Ovary (tissue), 9 donors: ENCODE measurements around the gene TENT5C. TPM values are rescaled to one million over a fixed set of nuclear protein-coding genes. Genes with fewer than 3 reads are reported as not detected.

Source experiments
- DNase-seq, 5 donors: peaks; one replicate each; pipeline ENCODE4 v3.0.0-alpha.2; 2019 to 2020
- H3K27ac ChIP-seq, 2 donors: fragments of 200-600 bp; one replicate each; pipeline versions ENCODE4 v1.5.1 to v1.8.0; 2019 to 2022
- H3K27me3 ChIP-seq: fragments of 200-600 bp; one replicate; pipeline ENCODE4 v1.8.0; 2022
- H3K36me3 ChIP-seq: fragments of 200-600 bp; sonication (generic); one replicate; pipeline ENCODE4 v1.5.1; 2019
- H3K4me1 ChIP-seq: one replicate; pipeline ENCODE4 v1.8.1; 2013; ENCODE audit warnings: mild to moderate bottlenecking, moderate library complexity; ENCODE audit not compliant: insufficient read depth
- H3K4me3 ChIP-seq: fragments of 200-600 bp; sonication (generic); one replicate; pipeline ENCODE4 v1.5.1; 2017
- H3K9me3 ChIP-seq, 2 donors: fragments of 200-600 bp in 1 of 2; sonication (generic) in 1 of 2; one replicate each; pipeline versions ENCODE4 v1.5.1 to v1.8.1; 2013 to 2019; ENCODE audit warnings: mild to moderate bottlenecking in 1 of 2, moderate library complexity in 1 of 2
- EP300 ChIP-seq: sonication (generic); formaldehyde crosslinking; IDR thresholded peaks from one replicate; pipeline ENCODE4 v1.6.1; 2017; ENCODE audit warnings: antibody characterized with exemption
- POLR2A ChIP-seq: fragments of 450-650 bp; IDR thresholded peaks from one replicate; pipeline ENCODE4 v1.6.1; 2017; ENCODE audit warnings: antibody characterized with exemption, mild to moderate bottlenecking, moderate library complexity
- WGBS, 3 donors: extraction: QIAGEN DNeasy Blood & Tissue Kit in 1 of 3; methylation state at CpG; one replicate each; pipeline versions ENCODE4 v1.1.5 to v1.1.7; 2013 to 2017; 5-methylcytosine and 5-hydroxymethylcytosine counted together
- intact Hi-C, 4 donors: fragments of 100-400 bp; cut with DNase I; formaldehyde crosslinking; loops; one replicate each; pipeline versions ENCODE4 v1.11.0 to v1.15.1; 2022 to 2023
- polyA plus RNA-seq, 2 donors: library from polyadenylated mRNA; stranded (reverse); fragments of 200-250 nt in 1 of 2; fragments of 350-450 nt in 1 of 2; fragmentation: Illumina TruSeq in 1 of 2; extraction: RNeasy Lipid Tissue Mini Kit (QIAGEN cat#74804) in 1 of 2; gene quantifications; one replicate each; pipeline ENCODE4 v1.2.3, GENCODE V29; 2013 to 2014
- total RNA-seq, 7 donors: library from RNA; depleted of rRNA in 2 of 7; stranded (reverse); fragments of >200 nt in 2 of 7; fragmentation: NEBNext Ultra II Directional in 3 of 7; extraction: Animal tissue kit (Norgen Biotek cat#: 25700) in 3 of 7; gene quantifications; one replicate each; pipeline versions ENCODE4 v1.1.0 to v1.2.4, GENCODE V29; 2016 to 2023
- TF ChIP-seq, protein P1 (sequence below), 3 donors: fragments of 450-650 bp in 2 of 3; fragments of 200-600 bp in 1 of 3; IDR thresholded peaks; one replicate each; pipeline versions ENCODE4 v1.5.1 to v1.8.0; 2016 to 2022; ENCODE audit warnings: antibody characterized with exemption in 3 of 3, mild to moderate bottlenecking in 1 of 3
- donor health status: DM: no; HTN: no; CAD: no; lungs with moderate emphysema.
- donor health status: DM: no; HTN: no; CAD: no.
- donor health status: Bipolar disorder and iron deficiency.
- donor health status: DM: yes; HTN: yes; CAD: no.
- donor health status: DM: no; HTN: no; CAD: no.
- donor health status: DM: yes; HTN: yes; CAD: no.

TENT5C gene
- total and polyA plus RNA-seq, 9 donors: 2.6 to 24.7 (median 11.4) TPM

DNA sequence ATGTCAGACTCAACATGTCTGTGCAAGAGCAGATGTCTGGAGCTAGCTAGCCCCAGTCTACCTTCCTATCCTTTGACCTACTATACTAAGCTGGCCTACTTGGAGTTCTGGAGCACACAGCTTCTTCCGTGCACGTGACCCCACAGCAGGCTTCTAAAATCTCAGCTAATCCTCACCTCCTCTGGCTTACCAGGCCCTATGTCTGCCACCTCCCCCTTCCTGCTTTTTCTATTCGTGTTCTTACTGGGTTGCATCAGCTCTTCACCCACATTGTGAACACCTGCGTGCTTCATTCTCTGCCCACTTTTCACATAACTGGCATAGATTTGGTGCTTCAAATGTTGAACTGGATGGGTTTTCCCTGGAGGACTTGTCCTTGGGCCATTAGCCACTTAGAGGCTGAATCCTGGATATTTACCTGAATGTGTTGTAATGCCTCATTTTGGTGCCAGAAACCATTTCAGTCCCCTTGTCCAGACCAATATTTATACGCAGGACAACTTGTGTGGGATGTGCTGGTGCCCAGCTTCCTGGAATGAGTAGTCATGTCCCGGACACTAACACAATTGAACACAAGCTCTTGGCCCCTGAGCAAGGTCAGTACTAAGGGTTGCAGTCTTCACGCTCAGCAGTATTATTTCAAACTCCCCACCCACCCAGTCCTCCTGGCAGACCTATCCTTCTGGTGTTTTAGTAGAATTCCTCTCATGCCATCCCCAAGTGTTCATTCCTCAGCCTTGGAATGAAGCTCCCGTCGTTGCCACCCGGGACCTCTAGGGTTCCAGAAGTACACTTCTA is 24.0 kb downstream of the TENT5C start:
- Histone ChIP-seq H3K9me3 (no peaks in the 10 kb centered on the region), H3K4me1 (no peaks in the 10 kb centered on the region), H3K27me3 (no peaks in the 10 kb centered on the region), H3K27ac (no peak overlapping the region), H3K4me3 (no peak overlapping the region), H3K36me3 (no peaks in the 10 kb centered on the region)
- 79 to 82% (median 81%) methylated on average over 10 of the region's 10 CpGs for WGBS, 3 donors
- TF ChIP-seq, protein P1, sequence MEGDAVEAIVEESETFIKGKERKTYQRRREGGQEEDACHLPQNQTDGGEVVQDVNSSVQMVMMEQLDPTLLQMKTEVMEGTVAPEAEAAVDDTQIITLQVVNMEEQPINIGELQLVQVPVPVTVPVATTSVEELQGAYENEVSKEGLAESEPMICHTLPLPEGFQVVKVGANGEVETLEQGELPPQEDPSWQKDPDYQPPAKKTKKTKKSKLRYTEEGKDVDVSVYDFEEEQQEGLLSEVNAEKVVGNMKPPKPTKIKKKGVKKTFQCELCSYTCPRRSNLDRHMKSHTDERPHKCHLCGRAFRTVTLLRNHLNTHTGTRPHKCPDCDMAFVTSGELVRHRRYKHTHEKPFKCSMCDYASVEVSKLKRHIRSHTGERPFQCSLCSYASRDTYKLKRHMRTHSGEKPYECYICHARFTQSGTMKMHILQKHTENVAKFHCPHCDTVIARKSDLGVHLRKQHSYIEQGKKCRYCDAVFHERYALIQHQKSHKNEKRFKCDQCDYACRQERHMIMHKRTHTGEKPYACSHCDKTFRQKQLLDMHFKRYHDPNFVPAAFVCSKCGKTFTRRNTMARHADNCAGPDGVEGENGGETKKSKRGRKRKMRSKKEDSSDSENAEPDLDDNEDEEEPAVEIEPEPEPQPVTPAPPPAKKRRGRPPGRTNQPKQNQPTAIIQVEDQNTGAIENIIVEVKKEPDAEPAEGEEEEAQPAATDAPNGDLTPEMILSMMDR (IDR thresholded peaks at IDR 0.05): no peak
- TF ChIP-seq POLR2A (no peak), EP300 (no peak)
- DNase-seq: no peak
- intact Hi-C loops: no loop called here

DNA sequence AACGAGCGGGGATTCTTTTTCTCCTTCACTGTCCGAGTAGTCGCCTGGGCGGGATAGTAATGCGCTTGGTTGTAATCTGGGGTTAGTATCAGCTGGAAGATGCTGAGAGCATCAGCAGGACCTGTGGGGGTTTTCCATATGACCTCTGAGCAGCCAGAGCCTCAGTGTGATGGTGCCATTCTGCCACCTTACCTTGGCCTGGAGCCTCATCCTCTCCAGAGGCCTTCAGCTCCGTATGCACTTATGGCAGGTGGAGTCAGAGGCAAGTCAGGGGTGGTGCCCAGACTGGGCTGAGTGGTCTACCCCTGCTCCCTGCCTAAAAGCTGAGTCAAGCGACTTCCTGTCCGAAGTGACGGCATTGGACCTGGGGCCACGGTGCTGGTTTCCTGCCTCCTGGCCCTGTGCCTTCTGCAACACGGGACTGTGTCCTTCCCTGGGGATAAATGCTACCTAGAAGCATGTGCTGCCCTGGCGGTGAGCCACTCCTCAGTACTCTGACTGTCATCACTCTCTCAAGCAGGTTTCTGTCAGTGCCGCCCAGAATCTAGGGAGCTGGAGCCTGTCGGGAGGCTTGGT is 24.7 kb downstream of the TENT5C start:
- 87 to 89% (median 88%) methylated on average over 15 of the region's 15 CpGs for WGBS, 3 donors
- TF ChIP-seq EP300: no peak
- TF ChIP-seq, protein P1 (IDR thresholded peaks at IDR 0.05): no peak
- TF ChIP-seq POLR2A: no peak
- H3K4me1 ChIP-seq: no peaks in the 10 kb centered on the region
- H3K36me3 ChIP-seq: no peaks in the 10 kb centered on the region
- no peak overlapping the region for H3K4me3 ChIP-seq
- no peaks in the 10 kb centered on the region for H3K9me3 ChIP-seq
- DNase-seq: no peak
- no peaks in the 10 kb centered on the region for H3K27me3 ChIP-seq
- intact Hi-C loops: no loop called here
- no peak overlapping the region for H3K27ac ChIP-seq

DNA sequence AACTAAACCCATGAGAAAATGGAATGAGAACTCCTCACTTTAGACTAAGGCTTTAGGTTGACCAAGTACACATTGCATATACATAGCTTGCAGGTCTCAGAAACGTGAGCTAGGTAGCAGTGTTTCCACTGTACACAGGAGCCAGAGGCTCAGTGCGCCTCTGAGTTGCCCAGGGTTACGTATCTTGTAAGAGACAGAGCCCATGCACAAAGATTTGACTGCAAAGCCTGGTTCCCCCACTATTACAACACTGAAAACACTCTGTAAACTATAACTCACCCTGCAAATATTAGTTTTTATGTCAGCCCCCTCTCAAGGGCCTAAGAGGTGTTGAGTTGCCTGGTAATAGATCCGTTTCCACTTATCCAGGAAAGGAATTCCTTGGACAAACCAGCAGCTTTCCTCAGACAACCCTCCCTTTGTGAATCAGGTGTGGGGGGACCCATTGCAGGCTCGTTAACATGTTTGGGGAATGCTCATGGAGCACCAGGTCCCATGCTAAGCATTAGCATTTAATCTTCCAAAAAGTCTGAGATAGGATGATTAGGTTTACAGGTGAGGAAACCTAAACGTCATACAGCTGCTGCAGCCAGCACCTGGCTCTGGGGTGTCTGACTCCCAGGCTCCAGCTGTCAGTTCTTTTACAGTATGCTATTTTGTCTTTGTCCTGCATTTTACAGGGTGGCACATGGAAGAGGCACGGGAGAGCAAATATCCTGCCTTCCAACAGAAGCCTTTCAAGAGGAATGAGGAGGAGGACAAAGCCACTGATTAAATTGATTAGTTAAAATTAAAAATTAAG is 25.7 kb downstream of the TENT5C start:
- no peak for TF ChIP-seq POLR2A
- H3K27me3 ChIP-seq: no peaks in the 10 kb centered on the region
- no peaks in the 10 kb centered on the region for H3K36me3 ChIP-seq
- H3K4me3 ChIP-seq: no peak overlapping the region
- H3K9me3 ChIP-seq: no peaks in the 10 kb centered on the region
- no peaks in the 10 kb centered on the region for H3K4me1 ChIP-seq
- intact Hi-C loops: no loop called here
- no peak for DNase-seq
- H3K27ac ChIP-seq: no peak overlapping the region
- 64 to 80% (median 67%) methylated on average over 7 of the region's 7 CpGs for WGBS, 3 donors

DNA sequence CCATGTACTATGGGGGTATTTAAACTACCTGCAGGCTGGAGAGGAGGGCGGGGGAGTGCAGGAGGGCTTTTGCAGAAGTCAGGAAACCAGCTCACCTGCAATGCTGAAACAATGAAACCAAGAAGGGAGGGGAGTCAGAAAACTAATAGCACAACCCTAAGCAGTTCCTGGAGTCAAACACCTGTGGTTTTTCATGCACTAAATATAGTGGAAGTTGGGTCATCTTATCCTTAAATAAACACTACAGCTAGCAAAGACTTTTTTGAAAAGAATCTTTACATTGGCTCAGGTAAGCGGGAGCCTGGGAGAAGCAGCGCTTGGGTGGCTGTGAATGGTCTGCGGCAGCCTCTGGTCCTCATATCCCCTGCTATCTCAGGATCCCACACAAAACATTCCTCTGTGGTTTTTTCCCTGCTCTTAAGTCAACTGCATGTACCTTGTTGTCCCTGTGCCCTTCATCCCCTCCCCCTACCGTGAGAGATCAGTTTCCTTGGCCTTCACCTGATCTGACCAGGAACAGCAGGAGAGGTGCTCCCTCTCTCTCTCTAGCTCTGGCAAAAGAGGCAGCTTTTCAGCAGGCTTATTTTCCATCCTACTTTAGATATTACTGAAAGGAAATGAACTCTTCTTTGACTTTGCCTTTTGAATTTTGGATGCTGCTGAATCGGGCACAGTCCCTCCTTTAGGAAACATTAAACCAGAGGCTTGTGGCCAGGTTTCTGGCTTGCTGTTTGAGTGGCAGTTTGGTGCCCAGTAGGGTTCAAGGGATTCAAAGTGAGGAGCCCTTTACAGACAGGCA is 26.6 kb downstream of the TENT5C start:
- DNase-seq: no peak
- H3K27ac ChIP-seq: no peak overlapping the region
- TF ChIP-seq, protein P1 (IDR thresholded peaks at IDR 0.05): no peak
- TF ChIP-seq POLR2A: no peak
- 50 to 71% (median 60%) methylated on average over 6 of the region's 6 CpGs for WGBS, 3 donors
- H3K9me3 ChIP-seq: no peaks in the 10 kb centered on the region
- no peaks in the 10 kb centered on the region for H3K4me1 ChIP-seq
- no peaks in the 10 kb centered on the region for H3K36me3 ChIP-seq
- H3K27me3 ChIP-seq: no peaks in the 10 kb centered on the region
- intact Hi-C loops: no loop called here
- H3K4me3 ChIP-seq: no peak overlapping the region
